Measurements from ENCODE around the gene BARX1. TPM values are rescaled to one million over a fixed set of nuclear protein-coding genes. Genes with fewer than 3 reads are reported as not detected.

BARX1 gene
- total and polyA plus RNA-seq, 2 donors (not counting 1 experiment from before 2014, with no cell fraction given), result not detected

DNA sequence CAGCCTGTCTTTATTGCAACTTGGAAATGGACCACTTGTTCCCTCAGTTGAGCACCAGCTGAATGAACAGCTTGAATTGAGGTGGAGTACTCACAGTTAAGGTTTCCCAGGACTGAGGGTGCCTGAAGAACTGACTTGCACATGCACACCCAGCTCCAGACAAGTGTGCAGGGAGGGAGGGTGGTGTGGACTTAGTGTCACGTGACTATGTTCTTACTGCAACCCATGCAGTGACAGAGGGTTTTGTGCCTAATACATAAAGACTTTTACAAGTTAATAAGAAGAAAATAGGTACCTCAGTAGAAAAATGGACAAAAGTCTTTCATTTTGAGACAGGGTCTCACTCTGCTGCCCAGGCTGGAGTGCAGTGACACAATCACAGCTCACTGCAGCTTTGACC is 18.0 kb downstream of the BARX1 start:
- Histone ChIP-seq H3K9me3 (ENCODE audit: control insufficient read depth, insufficient read depth, low read depth, low read length) (no peaks in the 10 kb centered on the region), H3K36me3 (ENCODE audit: control insufficient read depth, insufficient read depth, low read length) (no peaks in the 10 kb centered on the region), H3K9ac (ENCODE audit: insufficient read depth, low read length) (no peak overlapping the region), H3K4me1 (ENCODE audit: control insufficient read depth, extremely low read depth, insufficient read depth, low read length) (no peaks in the 10 kb centered on the region), H2AFZ (ENCODE audit: low read length) (no peak overlapping the region), H4K20me1 (ENCODE audit: control insufficient read depth, extremely low read depth, insufficient read depth, low read length) (no peaks in the 10 kb centered on the region), H3K4me2 (ENCODE audit: extremely low read depth, insufficient read depth, low read length) (no peak overlapping the region), H3K79me2 (ENCODE audit: control insufficient read depth, insufficient read depth, low read length) (no peaks in the 10 kb centered on the region), H3K4me3 (replicated peaks in 1 of 4; ENCODE audit: control extremely low read depth in 1 of 4, insufficient read depth in 1 of 4, low read depth in 3 of 4, low read length in 4 of 4) (no peak overlapping the region), H3K27me3 (ENCODE audit: control insufficient read depth, insufficient read depth, low read length) (no peaks in the 10 kb centered on the region), H3K27ac (ENCODE audit: insufficient read depth, low read length) (no peak overlapping the region)
- no peak for DNase-seq (ENCODE audit: low read depth in 2 of 2)
- TF ChIP-seq, protein P1, sequence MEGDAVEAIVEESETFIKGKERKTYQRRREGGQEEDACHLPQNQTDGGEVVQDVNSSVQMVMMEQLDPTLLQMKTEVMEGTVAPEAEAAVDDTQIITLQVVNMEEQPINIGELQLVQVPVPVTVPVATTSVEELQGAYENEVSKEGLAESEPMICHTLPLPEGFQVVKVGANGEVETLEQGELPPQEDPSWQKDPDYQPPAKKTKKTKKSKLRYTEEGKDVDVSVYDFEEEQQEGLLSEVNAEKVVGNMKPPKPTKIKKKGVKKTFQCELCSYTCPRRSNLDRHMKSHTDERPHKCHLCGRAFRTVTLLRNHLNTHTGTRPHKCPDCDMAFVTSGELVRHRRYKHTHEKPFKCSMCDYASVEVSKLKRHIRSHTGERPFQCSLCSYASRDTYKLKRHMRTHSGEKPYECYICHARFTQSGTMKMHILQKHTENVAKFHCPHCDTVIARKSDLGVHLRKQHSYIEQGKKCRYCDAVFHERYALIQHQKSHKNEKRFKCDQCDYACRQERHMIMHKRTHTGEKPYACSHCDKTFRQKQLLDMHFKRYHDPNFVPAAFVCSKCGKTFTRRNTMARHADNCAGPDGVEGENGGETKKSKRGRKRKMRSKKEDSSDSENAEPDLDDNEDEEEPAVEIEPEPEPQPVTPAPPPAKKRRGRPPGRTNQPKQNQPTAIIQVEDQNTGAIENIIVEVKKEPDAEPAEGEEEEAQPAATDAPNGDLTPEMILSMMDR (conservative IDR thresholded peaks at IDR 0.05 in 1 of 2, IDR thresholded peaks at IDR 0.05 in 1 of 2; ENCODE audit: low read depth in 1 of 2, low read length in 2 of 2), result no peak
- TF ChIP-seq EZH2 (IDR thresholded peaks at IDR 0.05; ENCODE audit: low read length, missing control alignments), result no peak

DNA sequence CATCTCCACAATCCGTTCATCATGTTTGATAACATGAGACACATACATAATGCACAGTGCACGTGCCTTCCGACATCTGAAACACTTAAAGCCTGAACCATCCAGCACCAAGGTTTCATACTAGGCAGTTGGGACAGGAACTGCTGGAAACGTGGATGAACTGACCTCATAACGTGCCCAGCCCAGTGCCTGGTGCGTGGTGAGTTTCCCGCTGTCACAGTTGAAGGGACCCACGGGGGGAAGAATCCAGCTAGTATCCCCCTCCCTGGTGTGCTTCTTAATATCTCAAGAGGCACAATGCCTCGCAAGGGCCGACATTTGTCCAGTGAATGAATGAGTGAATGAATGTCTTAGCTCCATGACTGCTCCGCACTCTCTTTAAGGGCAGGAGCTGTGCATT is 23.2 kb downstream of the BARX1 start:
- TF ChIP-seq, protein P1 (conservative IDR thresholded peaks at IDR 0.05 in 1 of 2, IDR thresholded peaks at IDR 0.05 in 1 of 2; ENCODE audit: low read depth in 1 of 2, low read length in 2 of 2), result no peak
- TF ChIP-seq EZH2 (IDR thresholded peaks at IDR 0.05; ENCODE audit: low read length, missing control alignments), result no peak
- no peak overlapping the region for H2AFZ ChIP-seq (ENCODE audit: low read length)
- no peak for DNase-seq (ENCODE audit: low read depth in 2 of 2)
- no peaks in the 10 kb centered on the region for H3K36me3 ChIP-seq (ENCODE audit: control insufficient read depth, insufficient read depth, low read length)
- H3K27me3 ChIP-seq (ENCODE audit: control insufficient read depth, insufficient read depth, low read length), result no peaks in the 10 kb centered on the region
- no peaks in the 10 kb centered on the region for H3K4me1 ChIP-seq (ENCODE audit: control insufficient read depth, extremely low read depth, insufficient read depth, low read length)
- H3K4me3 ChIP-seq (replicated peaks in 1 of 4; ENCODE audit: control extremely low read depth in 1 of 4, insufficient read depth in 1 of 4, low read depth in 3 of 4, low read length in 4 of 4), result no peak overlapping the region
- no peaks in the 10 kb centered on the region for H4K20me1 ChIP-seq (ENCODE audit: control insufficient read depth, extremely low read depth, insufficient read depth, low read length)
- H3K4me2 ChIP-seq (ENCODE audit: extremely low read depth, insufficient read depth, low read length), result no peak overlapping the region
- H3K27ac ChIP-seq (ENCODE audit: insufficient read depth, low read length), result no peak overlapping the region
- no peaks in the 10 kb centered on the region for H3K9me3 ChIP-seq (ENCODE audit: control insufficient read depth, insufficient read depth, low read depth, low read length)
- H3K79me2 ChIP-seq (ENCODE audit: control insufficient read depth, insufficient read depth, low read length), result no peaks in the 10 kb centered on the region
- H3K9ac ChIP-seq (ENCODE audit: insufficient read depth, low read length), result no peak overlapping the region

GRCh38 chr9:93930070-93930469 is 25.1 kb downstream of the BARX1 start:
- H3K27ac ChIP-seq (ENCODE audit: insufficient read depth, low read length), result no peak overlapping the region
- no peak overlapping the region for H3K4me2 ChIP-seq (ENCODE audit: extremely low read depth, insufficient read depth, low read length)
- no peaks in the 10 kb centered on the region for H3K36me3 ChIP-seq (ENCODE audit: control insufficient read depth, insufficient read depth, low read length)
- no peak for DNase-seq (ENCODE audit: low read depth in 2 of 2)
- no peak overlapping the region for H3K4me3 ChIP-seq (replicated peaks in 1 of 4; ENCODE audit: control extremely low read depth in 1 of 4, insufficient read depth in 1 of 4, low read depth in 3 of 4, low read length in 4 of 4)
- H3K9me3 ChIP-seq (ENCODE audit: control insufficient read depth, insufficient read depth, low read depth, low read length), result no peaks in the 10 kb centered on the region
- H4K20me1 ChIP-seq (ENCODE audit: control insufficient read depth, extremely low read depth, insufficient read depth, low read length), result no peaks in the 10 kb centered on the region
- no peak overlapping the region for H3K9ac ChIP-seq (ENCODE audit: insufficient read depth, low read length)
- no peaks in the 10 kb centered on the region for H3K4me1 ChIP-seq (ENCODE audit: control insufficient read depth, extremely low read depth, insufficient read depth, low read length)
- H2AFZ ChIP-seq (ENCODE audit: low read length), result no peak overlapping the region
- H3K79me2 ChIP-seq (ENCODE audit: control insufficient read depth, insufficient read depth, low read length), result no peaks in the 10 kb centered on the region
- no peaks in the 10 kb centered on the region for H3K27me3 ChIP-seq (ENCODE audit: control insufficient read depth, insufficient read depth, low read length)
- TF ChIP-seq, protein P1 (conservative IDR thresholded peaks at IDR 0.05 in 1 of 2, IDR thresholded peaks at IDR 0.05 in 1 of 2; ENCODE audit: low read depth in 1 of 2, low read length in 2 of 2), result no peak
- TF ChIP-seq EZH2 (IDR thresholded peaks at IDR 0.05; ENCODE audit: low read length, missing control alignments), result no peak

All from fibroblast of lung (primary cell).